ENCODE results near the gene WRAP53. TPM values are rescaled to one million over a fixed set of nuclear protein-coding genes. Genes with fewer than 3 reads are reported as not detected.

Gene WRAP53
- total RNA-seq: 10 to 100 TPM in 1 of 2 donors, 1 to 10 TPM in 1; 8.6 to 17.3 TPM

DNA sequence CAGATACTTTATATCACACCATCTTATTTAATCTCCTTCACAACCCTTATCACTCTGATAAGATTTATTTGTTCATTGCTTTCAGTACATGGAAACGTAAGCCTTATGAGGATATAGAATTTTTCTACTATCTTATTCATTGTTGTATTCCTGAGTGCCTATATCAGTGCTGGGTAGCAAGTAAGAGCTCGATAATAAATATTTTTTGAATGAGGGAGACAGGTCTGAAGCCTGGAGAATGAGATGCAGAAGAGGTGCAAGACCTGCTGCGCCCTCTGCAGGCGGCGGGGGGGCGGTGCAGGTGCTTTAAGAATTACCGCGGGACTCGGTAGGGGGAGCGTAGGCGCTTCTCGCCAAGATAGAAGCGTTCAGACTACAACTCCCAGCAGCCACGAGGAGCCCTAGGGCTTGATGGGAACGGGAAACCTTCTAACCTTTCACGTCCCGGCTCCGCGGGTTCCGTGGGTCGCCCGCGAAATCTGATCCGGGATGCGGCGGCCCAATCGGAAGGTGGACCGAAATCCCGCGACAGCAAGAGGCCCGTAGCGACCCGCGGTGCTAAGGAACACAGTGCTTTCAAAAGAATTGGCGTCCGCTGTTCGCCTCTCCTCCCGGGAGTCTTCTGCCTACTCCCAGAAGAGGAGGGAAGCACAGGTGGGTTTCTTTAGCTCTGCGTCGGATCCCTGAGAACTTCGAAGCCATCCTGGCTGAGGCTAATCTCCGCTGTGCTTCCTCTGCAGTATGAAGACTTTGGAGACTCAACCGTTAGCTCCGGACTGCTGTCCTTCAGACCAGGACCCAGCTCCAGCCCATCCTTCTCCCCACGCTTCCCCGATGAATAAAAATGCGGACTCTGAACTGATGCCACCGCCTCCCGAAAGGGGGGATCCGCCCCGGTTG is at the start of gene WRAP53:
WRAP53 (plus strand) TSS at position 570 of the 900 bp plus-strand sequence; CDS start at position 742, 172 bp downstream.

DNA sequence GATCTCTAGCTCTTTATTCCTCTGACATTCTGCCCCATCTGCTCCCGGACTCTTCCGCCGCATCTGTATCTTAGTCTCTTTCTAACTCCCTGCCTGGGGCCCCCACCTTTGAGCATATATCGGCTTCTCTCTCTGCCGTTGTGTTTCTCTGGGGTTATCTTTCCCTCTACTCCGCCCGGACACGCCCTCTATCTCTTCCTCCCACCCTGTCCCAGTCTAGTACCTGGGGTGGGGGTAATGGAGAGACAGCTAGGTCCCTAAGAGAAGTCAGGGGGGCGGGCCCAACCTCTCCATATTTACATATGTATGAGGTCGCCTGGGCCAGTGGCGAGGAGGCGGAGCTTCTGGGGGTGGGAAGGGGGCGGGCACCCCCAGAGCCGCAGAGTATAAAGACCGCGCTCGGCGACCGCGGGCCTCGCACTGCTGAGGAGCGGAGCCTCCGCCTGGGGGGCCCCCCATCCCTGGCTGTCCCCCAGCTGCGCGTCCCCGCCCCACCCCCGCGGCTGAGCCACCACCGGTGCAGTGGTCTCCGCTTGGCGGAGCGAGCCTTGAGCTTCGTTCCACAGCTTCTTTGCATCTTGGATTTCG is 37.7 kb upstream of the WRAP53 start, which contains the start of gene ATP1B2:
ATP1B2 (plus strand) TSS at position 418 of the 588 bp plus-strand sequence. CDS start 593 bp downstream, outside the sequence.

DNA sequence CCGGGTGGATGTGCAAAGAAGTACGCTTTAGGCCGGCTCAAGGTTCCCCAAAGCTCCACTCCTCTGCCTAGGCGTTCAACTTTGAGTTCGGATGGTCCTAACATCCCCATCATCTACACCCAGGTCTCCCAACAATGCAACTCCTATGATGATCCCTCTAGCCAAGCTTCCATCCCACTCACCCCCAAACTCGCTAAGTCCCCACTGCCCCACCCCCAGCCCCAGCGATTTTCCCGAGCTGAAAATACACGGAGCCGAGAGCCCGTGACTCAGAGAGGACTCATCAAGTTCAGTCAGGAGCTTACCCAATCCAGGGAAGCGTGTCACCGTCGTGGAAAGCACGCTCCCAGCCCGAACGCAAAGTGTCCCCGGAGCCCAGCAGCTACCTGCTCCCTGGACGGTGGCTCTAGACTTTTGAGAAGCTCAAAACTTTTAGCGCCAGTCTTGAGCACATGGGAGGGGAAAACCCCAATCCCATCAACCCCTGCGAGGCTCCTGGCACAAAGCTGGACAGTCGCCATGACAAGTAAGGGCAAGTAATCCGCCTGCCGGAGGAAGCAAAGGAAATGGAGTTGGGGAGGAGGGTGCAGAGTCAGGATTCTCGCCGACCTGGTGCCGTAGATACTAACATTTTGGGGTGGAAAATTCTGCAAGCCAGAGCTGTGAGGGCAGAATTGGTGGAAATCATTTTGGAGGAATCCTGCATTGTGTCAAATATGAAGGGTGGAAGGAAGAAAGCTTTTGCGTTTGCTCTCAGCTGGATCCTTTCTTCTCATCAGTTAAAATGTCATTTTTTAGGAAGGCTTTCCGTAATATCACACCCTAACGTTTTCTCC is 987 bp upstream of the WRAP53 start, which contains the start of gene TP53:
TP53 (minus strand) TSS at position 419 of the 836 bp plus-strand sequence. CDS start 10,896 bp downstream, outside the sequence.

GRCh38 chr17:7704601-7705268 is 16.5 kb downstream of the WRAP53 start, which contains the start of gene EFNB3:
Gene EFNB3, plus strand, starts transcription at chr17:7705202. Its CDS starts 397 bp downstream, at chr17:7705599.

DNA sequence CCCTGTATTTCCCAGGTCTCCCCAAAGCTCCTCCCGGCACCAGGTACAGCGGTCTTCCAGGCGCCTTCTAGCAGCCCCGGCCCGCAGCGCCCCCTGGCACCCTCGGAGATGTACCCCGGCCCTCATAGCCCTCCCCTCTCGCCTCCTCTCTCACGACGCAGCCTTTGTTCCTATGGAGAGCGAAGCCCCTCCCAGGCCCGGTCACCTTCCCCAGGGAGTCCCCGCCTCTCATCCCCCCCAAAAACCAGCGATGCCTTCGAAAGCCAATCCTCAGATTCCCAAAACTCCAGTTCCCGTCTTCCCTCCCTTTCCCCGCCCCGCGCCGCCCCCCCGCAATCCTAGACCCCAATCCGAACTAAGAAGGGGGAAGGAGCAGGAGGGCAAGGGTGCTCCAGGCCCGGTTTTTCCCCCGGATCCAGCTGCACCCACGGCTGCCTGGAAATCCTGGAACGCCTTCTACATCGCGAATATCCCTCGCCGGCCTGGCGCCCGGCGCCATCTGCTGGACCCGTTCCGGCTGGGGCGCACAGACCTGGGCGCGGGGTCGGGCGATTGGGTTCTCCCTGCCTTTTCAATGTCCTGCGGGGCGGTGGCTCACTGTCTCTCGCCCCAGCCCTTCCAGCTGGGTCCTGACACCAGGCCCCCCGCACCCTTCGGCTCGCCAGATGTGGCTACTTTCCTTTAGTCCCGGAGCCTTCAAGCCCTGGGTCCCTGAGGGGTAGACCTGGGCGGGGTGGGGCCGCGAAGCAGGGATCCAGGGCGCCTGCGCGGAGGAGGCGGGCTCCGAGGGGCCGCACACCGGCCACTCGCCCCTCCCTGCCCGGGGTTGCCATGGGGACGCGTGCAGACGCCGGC is 28.9 kb downstream of the WRAP53 start, which contains the start of gene DNAH2:
DNAH2 (plus strand) TSS at position 844 of the 855 bp plus-strand sequence. CDS start 1,991 bp downstream, outside the sequence.

Other genes starting within 250 kb of the WRAP53 start
- gene FGF11, start 249.0 kb upstream of the WRAP53 start, total RNA-seq: under 1 TPM; under 0.01 to 0.33 TPM
- gene CHRNB1, start 243.4 kb upstream of the WRAP53 start, total RNA-seq: 1 to 10 TPM; 5.5 to 5.7 TPM
- 10 to 100 TPM; 16.3 to 23.1 TPM for gene ZBTB4, start 208.8 kb upstream of the WRAP53 start, total RNA-seq
- gene SLC35G6, start 207.0 kb upstream of the WRAP53 start, total RNA-seq: not detected
- gene POLR2A, start 204.1 kb upstream of the WRAP53 start, total RNA-seq: 10 to 100 TPM; 95.3 to 96.9 TPM
- 10 to 100 TPM; 14.8 to 19.3 TPM for gene TNFSF12, start 139.4 kb upstream of the WRAP53 start, total RNA-seq
- 1 to 10 TPM; 2.4 to 2.7 TPM for gene TNFSF13, start 129.7 kb upstream of the WRAP53 start, total RNA-seq
- 100 to 1,000 TPM in 1 of 2 donors, 10 to 100 TPM in 1; 67.4 to 114 TPM for gene SENP3, start 126.6 kb upstream of the WRAP53 start, total RNA-seq
- 10 to 100 TPM; 18.3 to 20.0 TPM for gene CD68, start 108.8 kb upstream of the WRAP53 start, total RNA-seq
- 100 to 1,000 TPM; 181 to 189 TPM for gene MPDU1, start 104.6 kb upstream of the WRAP53 start, total RNA-seq
- gene SOX15, start 98.4 kb upstream of the WRAP53 start, total RNA-seq: under 1 TPM in 1 of 2 donors, not detected in 1; 0.33 TPM
- 10 to 100 TPM; 36.3 to 36.5 TPM for gene FXR2, start 73.6 kb upstream of the WRAP53 start, total RNA-seq
- gene SAT2, start 60.7 kb upstream of the WRAP53 start, total RNA-seq: 10 to 100 TPM; 22.4 to 24.6 TPM
- gene SHBG, start 58.3 kb upstream of the WRAP53 start, total RNA-seq: under 1 TPM; 0.33 to 0.34 TPM
- not detected for gene ATP1B2, start 37.6 kb upstream of the WRAP53 start, total RNA-seq
- gene TP53, start 987 bp upstream of the WRAP53 start, total RNA-seq: 10 to 100 TPM; 43.0 to 47.1 TPM
- gene EFNB3, start 16.7 kb downstream of the WRAP53 start, total RNA-seq: 1 to 10 TPM in 1 of 2 donors, under 1 TPM in 1; 0.33 to 1.0 TPM
- under 1 TPM; under 0.01 TPM for gene DNAH2, start 29.3 kb downstream of the WRAP53 start, total RNA-seq
- 1 to 10 TPM; 3.4 to 3.7 TPM for gene KDM6B, start 145.7 kb downstream of the WRAP53 start, total RNA-seq
- under 1 TPM in 1 of 2 donors, not detected in 1; 0.34 TPM for gene TMEM88, start 166.6 kb downstream of the WRAP53 start, total RNA-seq
- gene NAA38, start 169.1 kb downstream of the WRAP53 start, total RNA-seq: 10 to 100 TPM; 47.1 to 68.9 TPM
- gene CYB5D1, start 169.5 kb downstream of the WRAP53 start, total RNA-seq: 1 to 10 TPM; 5.9 to 8.3 TPM
- gene CHD3, start 200.3 kb downstream of the WRAP53 start, total RNA-seq: 10 to 100 TPM; 46.8 to 69.9 TPM
- gene RNF227, start 227.8 kb downstream of the WRAP53 start, total RNA-seq: 1 to 10 TPM in 1 of 2 donors, under 1 TPM in 1; 1.00 to 1.7 TPM
- gene KCNAB3, start 241.4 kb downstream of the WRAP53 start, total RNA-seq: under 1 TPM; under 0.01 to 0.69 TPM
- 10 to 100 TPM; 41.3 to 48.6 TPM for gene TRAPPC1, start 243.5 kb downstream of the WRAP53 start, total RNA-seq
- 10 to 100 TPM; 22.3 to 24.8 TPM for gene CNTROB, start 243.7 kb downstream of the WRAP53 start, total RNA-seq